Brain microvascular endothelial cell (primary cell): ENCODE results near the gene ANGPTL4.
"Not testable (repeated sequence)": the region's sequence is repeated elsewhere in the genome, so short reads cannot be mapped to it uniquely, and the experiment has no call there.

Source experiments
- DNase-seq: peaks from one replicate; pipeline ENCODE4 v3.0.0-alpha.2; 2020
- H3K27ac ChIP-seq: fragments of 250-450 bp; sonication (Bioruptor Pico); 2 replicates; pipeline ENCODE4 v1.5.1; 2020; ENCODE audit warnings: mild to moderate bottlenecking, moderate library complexity
- H3K27me3 ChIP-seq: fragments of 250-450 bp; sonication (Bioruptor Pico); replicated peaks from 2 replicates; pipeline ENCODE4 v1.5.1; 2020; ENCODE audit warnings: mild to moderate bottlenecking
- H3K36me3 ChIP-seq: fragments of 250-450 bp; sonication (Bioruptor Pico); replicated peaks from 2 replicates; pipeline ENCODE4 v1.5.1; 2020; ENCODE audit warnings: mild to moderate bottlenecking
- H3K4me3 ChIP-seq: 2 replicates; pipeline ENCODE4 v1.5.1; 2011; ENCODE audit warnings: low read depth, mild to moderate bottlenecking, control low read depth, low read length, moderate library complexity
- CTCF ChIP-seq: IDR thresholded peaks from 2 replicates; pipeline ENCODE4 v1.5.1; 2011; ENCODE audit warnings: low read depth, mild to moderate bottlenecking, moderate library complexity, low read length, control low read depth, inconsistent platforms; ENCODE audit errors: missing control alignments
- in situ Hi-C: cut with HindIII; loops from 2 replicates; pipeline ENCODE4 v1.10.0; 2017; ENCODE audit warnings: low sequenced_read_pairs, low pct_ligation_motif_present

ANGPTL4 gene

GRCh38 chr19:8363803-8364771 lies at the start of gene ANGPTL4:
ANGPTL4 (plus strand) TSS chr19:8364155; CDS start chr19:8364322, 167 bp downstream.
- DNase-seq, result peak; percentile 74
- peak within 1 kb of the TSS; percentile 61 for H3K27ac ChIP-seq
- peak; percentile 50 for TF ChIP-seq CTCF
- peaks cover 17% of the 10 kb centered on the region for H3K36me3 ChIP-seq
- H3K27me3 ChIP-seq, result no peaks in the 10 kb centered on the region
- peak within 1 kb of the TSS; percentile 81 for H3K4me3 ChIP-seq
- in situ Hi-C loops, result no loop called here

- H3K4me3 ChIP-seq, in situ Hi-C loops, DNase-seq, H3K27ac ChIP-seq, H3K27me3 ChIP-seq: not testable (repeated sequence)
- H3K36me3 ChIP-seq, result peaks cover 27% of the 10 kb centered on the region
Observed at GRCh38 chr19:8314981-8315640, 48.8 kb upstream of the ANGPTL4 start.

- Histone ChIP-seq H3K27ac (no peak overlapping the region), H3K4me3 (no peak overlapping the region), H3K27me3 (no peaks in the 10 kb centered on the region), H3K36me3 (peaks cover 22% of the 10 kb centered on the region)
- no peak for DNase-seq
- in situ Hi-C loops, result no loop called here
- no peak for TF ChIP-seq CTCF
Observed at GRCh38 chr19:8316351-8317125, 47.4 kb upstream of the ANGPTL4 start.

- H3K27ac ChIP-seq, in situ Hi-C loops, H3K4me3 ChIP-seq, DNase-seq, H3K27me3 ChIP-seq: not testable (repeated sequence)
- peaks cover 34% of the 10 kb centered on the region for H3K36me3 ChIP-seq
Observed at GRCh38 chr19:8318835-8319234, 45.1 kb upstream of the ANGPTL4 start.

GRCh38 chr19:8319807-8320520 lies 44.0 kb upstream of the ANGPTL4 start:
- no peak for TF ChIP-seq CTCF
- H3K4me3 ChIP-seq, result peak overlapping the region; percentile 99
- no peak for DNase-seq
- in situ Hi-C loops, result no loop called here
- H3K36me3 ChIP-seq, result peaks cover 27% of the 10 kb centered on the region
- H3K27ac ChIP-seq, result peak overlapping the region; percentile 90
- H3K27me3 ChIP-seq, result no peaks in the 10 kb centered on the region

- DNase-seq, result no peak
- in situ Hi-C loops, result no loop called here
- H3K27me3 ChIP-seq, result no peaks in the 10 kb centered on the region
- TF ChIP-seq CTCF, result no peak
- H3K36me3 ChIP-seq, result peaks cover 20% of the 10 kb centered on the region
- peak overlapping the region; percentile 99 for H3K4me3 ChIP-seq
- peak overlapping the region; percentile 90 for H3K27ac ChIP-seq
Observed at GRCh38 chr19:8320564-8321066, 43.3 kb upstream of the ANGPTL4 start.
